ENCODE data around the gene DIP2C. TPM values are rescaled to one million over a fixed set of nuclear protein-coding genes. Genes with fewer than 3 reads are reported as not detected.

DIP2C gene
- total RNA-seq, 1 experiment from 2014 or later, result 11.0 TPM

DNA sequence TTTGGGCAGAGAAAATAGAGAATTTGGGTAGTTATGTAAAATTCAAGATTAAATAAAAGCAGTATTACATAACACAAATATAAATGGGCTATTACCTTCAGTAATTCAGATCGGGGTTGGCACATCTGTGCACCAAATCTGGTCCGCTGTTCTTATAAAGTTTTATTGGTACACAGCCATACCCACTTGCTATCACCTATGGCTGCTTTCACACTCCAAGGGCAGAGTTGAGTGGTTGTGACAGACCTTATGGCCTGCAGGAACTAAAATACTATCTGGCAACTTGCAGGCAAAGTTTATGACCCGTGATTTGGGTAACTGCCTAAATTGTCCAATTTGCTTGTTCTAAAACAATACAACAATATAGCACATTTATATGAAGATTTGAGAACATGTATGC lies 249.3 kb downstream of the DIP2C start:
- Mint-ChIP-seq H3K36me3 (ENCODE audit: insufficient read depth, unreplicated experiment) (no peaks in the 10 kb centered on the region), H3K9me3 (ENCODE audit: low read depth, unreplicated experiment) (peaks cover 6% of the 10 kb centered on the region), H3K4me3 (ENCODE audit: low read depth, unreplicated experiment) (no peak overlapping the region), H3K27me3 (ENCODE audit: unreplicated experiment) (no peaks in the 10 kb centered on the region), H3K4me1 (ENCODE audit: low read depth, unreplicated experiment) (no peaks in the 10 kb centered on the region), H3K27ac (ENCODE audit: unreplicated experiment) (no peak overlapping the region)
- no peak for DNase-seq
- TF ChIP-seq CTCF (IDR thresholded peaks at IDR 0.05; ENCODE audit: unreplicated experiment), result no peak
- CTCF ChIA-PET, result no interaction called here
- no TSS peak for BruUV-seq (replicated peaks)
- intact Hi-C loops (cut with micrococcal nuclease; ENCODE audit: unreplicated experiment), result no loop called here

DNA sequence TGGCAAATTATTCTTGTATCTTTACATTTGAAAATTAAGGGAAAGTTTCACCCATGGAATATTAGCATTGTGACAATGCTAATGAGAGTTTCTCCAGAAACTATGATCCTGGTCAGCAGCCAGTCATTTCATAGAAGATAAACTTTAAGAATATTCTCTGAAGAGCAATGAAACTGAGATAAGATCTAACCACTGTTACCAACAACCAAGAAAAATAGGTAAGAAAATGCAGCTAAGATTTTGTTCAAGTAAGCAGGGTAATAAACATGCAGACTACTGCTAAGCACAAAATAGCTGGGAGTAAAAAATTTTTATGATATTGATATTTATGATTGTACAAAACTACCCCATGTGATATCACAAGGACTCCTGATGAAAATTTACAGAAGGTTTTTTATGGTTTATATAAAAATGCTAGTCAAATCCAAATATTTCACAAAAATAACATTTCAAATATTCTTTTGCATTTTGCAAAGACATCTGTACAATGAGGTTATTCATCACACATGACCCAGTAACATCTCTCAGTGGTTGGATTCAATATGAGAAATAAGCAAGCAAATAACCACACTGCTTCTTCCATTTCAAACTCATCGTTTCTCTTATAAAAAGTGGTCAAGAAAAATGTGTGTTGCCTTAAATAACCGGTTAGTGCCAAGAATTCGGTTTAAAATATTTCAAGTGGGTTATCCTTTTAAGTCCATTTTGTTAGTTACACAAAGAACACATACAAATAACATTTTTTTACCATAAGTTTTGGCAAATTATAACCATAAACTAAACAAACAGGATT lies 251.6 kb downstream of the DIP2C start:
- H3K27ac Mint-ChIP-seq (ENCODE audit: unreplicated experiment), result no peak overlapping the region
- H3K4me1 Mint-ChIP-seq (ENCODE audit: low read depth, unreplicated experiment), result no peaks in the 10 kb centered on the region
- DNase-seq, result no peak
- no peaks in the 10 kb centered on the region for H3K27me3 Mint-ChIP-seq (ENCODE audit: unreplicated experiment)
- peaks cover 3% of the 10 kb centered on the region for H3K9me3 Mint-ChIP-seq (ENCODE audit: low read depth, unreplicated experiment)
- H3K36me3 Mint-ChIP-seq (ENCODE audit: insufficient read depth, unreplicated experiment), result no peaks in the 10 kb centered on the region
- CTCF ChIA-PET, result no interaction called here
- intact Hi-C loops (cut with micrococcal nuclease; ENCODE audit: unreplicated experiment), result no loop called here
- TF ChIP-seq CTCF (IDR thresholded peaks at IDR 0.05; ENCODE audit: unreplicated experiment), result no peak
- no peak overlapping the region for H3K4me3 Mint-ChIP-seq (ENCODE audit: low read depth, unreplicated experiment)
- BruUV-seq (replicated peaks), result no TSS peak

- intact Hi-C loops (cut with micrococcal nuclease; ENCODE audit: unreplicated experiment), result no loop called here
- BruUV-seq (replicated peaks), result no TSS peak
- no peak overlapping the region for H3K4me3 Mint-ChIP-seq (ENCODE audit: low read depth, unreplicated experiment)
- H3K27ac Mint-ChIP-seq (ENCODE audit: unreplicated experiment), result no peak overlapping the region
- H3K27me3 Mint-ChIP-seq (ENCODE audit: unreplicated experiment), result no peaks in the 10 kb centered on the region
- peaks cover 3% of the 10 kb centered on the region for H3K9me3 Mint-ChIP-seq (ENCODE audit: low read depth, unreplicated experiment)
- H3K36me3 Mint-ChIP-seq (ENCODE audit: insufficient read depth, unreplicated experiment), result no peaks in the 10 kb centered on the region
- CTCF ChIA-PET, result no interaction called here
- no peak for DNase-seq
- TF ChIP-seq CTCF (IDR thresholded peaks at IDR 0.05; ENCODE audit: unreplicated experiment), result no peak
- no peaks in the 10 kb centered on the region for H3K4me1 Mint-ChIP-seq (ENCODE audit: low read depth, unreplicated experiment)
Measured at GRCh38 chr10:436911-437665, 252.4 kb downstream of the DIP2C start.

DNA sequence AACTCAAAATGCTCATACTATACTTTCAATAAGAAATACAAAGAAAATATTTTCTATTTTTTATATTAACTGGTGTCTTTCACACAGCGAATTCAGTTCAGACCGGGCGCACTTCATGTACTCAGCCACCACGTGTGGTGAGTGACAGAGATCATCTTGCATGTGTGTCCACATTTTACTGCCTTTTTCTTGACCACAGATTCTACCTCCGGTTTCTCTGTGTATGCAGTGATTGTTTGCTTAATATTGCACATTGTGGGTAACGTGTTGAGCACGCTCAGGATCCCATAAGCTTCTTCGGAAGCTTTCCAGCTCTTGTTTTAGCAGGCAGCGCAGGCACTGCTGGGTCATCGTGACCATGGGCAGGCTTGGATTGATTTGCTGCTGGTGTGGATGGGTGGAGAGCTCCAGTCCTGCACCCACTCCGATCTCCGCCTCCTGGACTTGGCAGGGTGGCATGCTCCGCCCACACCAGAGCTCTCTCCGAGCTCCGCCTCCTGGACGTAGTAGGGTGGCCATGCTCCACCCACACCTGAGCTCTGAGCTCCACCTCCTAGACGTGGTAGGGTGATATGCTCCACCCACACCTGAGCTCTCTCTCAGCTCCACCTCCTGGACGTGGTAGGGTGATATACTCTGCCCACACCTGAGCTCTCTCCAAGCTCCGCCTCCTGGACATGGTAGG lies 253.3 kb downstream of the DIP2C start:
- H3K27me3 Mint-ChIP-seq (ENCODE audit: unreplicated experiment), result no peaks in the 10 kb centered on the region
- intact Hi-C loops (cut with micrococcal nuclease; ENCODE audit: unreplicated experiment), result no loop called here
- H3K36me3 Mint-ChIP-seq (ENCODE audit: insufficient read depth, unreplicated experiment), result no peaks in the 10 kb centered on the region
- peaks cover 3% of the 10 kb centered on the region for H3K9me3 Mint-ChIP-seq (ENCODE audit: low read depth, unreplicated experiment)
- no peak overlapping the region for H3K4me3 Mint-ChIP-seq (ENCODE audit: low read depth, unreplicated experiment)
- no peak for DNase-seq
- no TSS peak for BruUV-seq (replicated peaks)
- TF ChIP-seq CTCF (IDR thresholded peaks at IDR 0.05; ENCODE audit: unreplicated experiment), result no peak
- CTCF ChIA-PET, result no interaction called here
- H3K27ac Mint-ChIP-seq (ENCODE audit: unreplicated experiment), result no peak overlapping the region
- H3K4me1 Mint-ChIP-seq (ENCODE audit: low read depth, unreplicated experiment), result no peaks in the 10 kb centered on the region

Data from Calu3 (cell line).